Ovary (tissue), 9 donors: ENCODE results near the gene MBD3. TPM values are rescaled to one million over a fixed set of nuclear protein-coding genes. Genes with fewer than 3 reads are reported as not detected.
A peak's percentile ranks its signal among the peaks of the same experiment; 100 is the strongest.

Source experiments
- DNase-seq, 5 donors: peaks; one replicate each; pipeline ENCODE4 v3.0.0-alpha.2; 2019 to 2020
- H3K27ac ChIP-seq, 2 donors: fragments of 200-600 bp; one replicate each; pipeline versions ENCODE4 v1.5.1 to v1.8.0; 2019 to 2022
- H3K27me3 ChIP-seq: fragments of 200-600 bp; one replicate; pipeline ENCODE4 v1.8.0; 2022
- H3K36me3 ChIP-seq: fragments of 200-600 bp; sonication (generic); one replicate; pipeline ENCODE4 v1.5.1; 2019
- H3K4me1 ChIP-seq: one replicate; pipeline ENCODE4 v1.8.1; 2013; ENCODE audit warnings: mild to moderate bottlenecking, moderate library complexity; ENCODE audit not compliant: insufficient read depth
- H3K4me3 ChIP-seq: fragments of 200-600 bp; sonication (generic); one replicate; pipeline ENCODE4 v1.5.1; 2017
- H3K9me3 ChIP-seq, 2 donors: fragments of 200-600 bp in 1 of 2; sonication (generic) in 1 of 2; one replicate each; pipeline versions ENCODE4 v1.5.1 to v1.8.1; 2013 to 2019; ENCODE audit warnings: mild to moderate bottlenecking in 1 of 2, moderate library complexity in 1 of 2
- EP300 ChIP-seq: sonication (generic); formaldehyde crosslinking; IDR thresholded peaks from one replicate; pipeline ENCODE4 v1.6.1; 2017; ENCODE audit warnings: antibody characterized with exemption
- POLR2A ChIP-seq: fragments of 450-650 bp; IDR thresholded peaks from one replicate; pipeline ENCODE4 v1.6.1; 2017; ENCODE audit warnings: antibody characterized with exemption, mild to moderate bottlenecking, moderate library complexity
- WGBS, 3 donors: extraction: QIAGEN DNeasy Blood & Tissue Kit in 1 of 3; methylation state at CpG; one replicate each; pipeline versions ENCODE4 v1.1.5 to v1.1.7; 2013 to 2017; 5-methylcytosine and 5-hydroxymethylcytosine counted together
- intact Hi-C, 4 donors: fragments of 100-400 bp; cut with DNase I; formaldehyde crosslinking; loops; one replicate each; pipeline versions ENCODE4 v1.11.0 to v1.15.1; 2022 to 2023
- polyA plus RNA-seq, 2 donors: library from polyadenylated mRNA; stranded (reverse); fragments of 200-250 nt in 1 of 2; fragments of 350-450 nt in 1 of 2; fragmentation: Illumina TruSeq in 1 of 2; extraction: RNeasy Lipid Tissue Mini Kit (QIAGEN cat#74804) in 1 of 2; gene quantifications; one replicate each; pipeline ENCODE4 v1.2.3, GENCODE V29; 2013 to 2014
- total RNA-seq, 7 donors: library from RNA; depleted of rRNA in 2 of 7; stranded (reverse); fragments of >200 nt in 2 of 7; fragmentation: NEBNext Ultra II Directional in 3 of 7; extraction: Animal tissue kit (Norgen Biotek cat#: 25700) in 3 of 7; gene quantifications; one replicate each; pipeline versions ENCODE4 v1.1.0 to v1.2.4, GENCODE V29; 2016 to 2023
- TF ChIP-seq, protein P1 (sequence below), 3 donors: fragments of 450-650 bp in 2 of 3; fragments of 200-600 bp in 1 of 3; IDR thresholded peaks; one replicate each; pipeline versions ENCODE4 v1.5.1 to v1.8.0; 2016 to 2022; ENCODE audit warnings: antibody characterized with exemption in 3 of 3, mild to moderate bottlenecking in 1 of 3
- donor health status: DM: no; HTN: no; CAD: no; lungs with moderate emphysema.
- donor health status: DM: no; HTN: no; CAD: no.
- donor health status: Bipolar disorder and iron deficiency.
- donor health status: DM: yes; HTN: yes; CAD: no.
- donor health status: DM: no; HTN: no; CAD: no.
- donor health status: DM: yes; HTN: yes; CAD: no.

The MBD3 gene
- total and polyA plus RNA-seq, 9 donors: 2.1 to 94.7 (median 74.3) TPM

DNA sequence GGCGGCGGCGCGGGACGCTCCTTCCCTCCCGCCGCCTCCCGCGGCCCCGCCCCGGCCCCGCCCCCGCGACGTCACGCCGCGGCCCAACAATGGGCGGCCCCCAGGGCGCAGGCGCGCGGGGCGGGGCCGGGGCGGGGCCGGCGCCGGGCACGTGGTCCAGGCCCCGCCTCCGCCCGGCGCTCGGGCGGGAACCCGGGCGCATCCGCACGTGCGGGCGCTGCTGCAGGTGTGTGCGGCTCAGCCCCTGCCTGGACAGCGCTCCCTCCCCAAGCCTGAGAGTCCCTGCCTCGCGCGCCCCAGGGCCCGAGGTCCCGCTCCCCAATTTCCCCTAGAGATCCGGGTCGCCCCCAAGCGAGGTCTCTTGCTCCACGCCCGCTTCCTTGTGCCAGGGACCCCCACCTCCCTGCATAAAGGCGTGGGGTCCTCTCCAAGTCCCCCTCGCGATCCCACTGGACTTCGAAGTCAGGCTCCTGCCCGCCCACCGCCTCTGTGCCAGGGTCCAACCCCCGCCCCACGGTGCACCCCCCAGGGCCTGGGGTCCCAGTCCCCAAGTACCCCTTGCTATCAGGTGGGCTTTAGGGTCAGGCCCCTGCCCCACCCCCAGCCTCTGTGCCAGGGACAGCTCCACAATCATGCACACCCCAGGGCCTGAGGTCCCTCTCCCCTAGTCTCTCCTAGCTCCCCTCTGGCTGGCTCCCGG, 24.2 kb downstream of the MBD3 start, which contains the start of gene MEX3D:
Gene MEX3D, minus strand, starts transcription at position 6 of the 700 bp plus-strand sequence. CDS start 267 bp downstream, outside the sequence.
- intact Hi-C loops: no loop called here
- Histone ChIP-seq H3K4me1 (peaks cover 6% of the 10 kb centered on the region), H3K36me3 (no peaks in the 10 kb centered on the region), H3K27ac (peak within 1 kb of the TSS; percentile 87 to 90), H3K4me3 (peak within 1 kb of the TSS; percentile 72), H3K9me3 (no peaks in the 10 kb centered on the region), H3K27me3 (no peaks in the 10 kb centered on the region)
- DNase-seq: peak; percentile 71 to 87 (median 84)
- 5 to 15% (median 9%) methylated on average over 27 to 63 of the region's 63 CpGs for WGBS, 3 donors
- TF ChIP-seq, protein P1, sequence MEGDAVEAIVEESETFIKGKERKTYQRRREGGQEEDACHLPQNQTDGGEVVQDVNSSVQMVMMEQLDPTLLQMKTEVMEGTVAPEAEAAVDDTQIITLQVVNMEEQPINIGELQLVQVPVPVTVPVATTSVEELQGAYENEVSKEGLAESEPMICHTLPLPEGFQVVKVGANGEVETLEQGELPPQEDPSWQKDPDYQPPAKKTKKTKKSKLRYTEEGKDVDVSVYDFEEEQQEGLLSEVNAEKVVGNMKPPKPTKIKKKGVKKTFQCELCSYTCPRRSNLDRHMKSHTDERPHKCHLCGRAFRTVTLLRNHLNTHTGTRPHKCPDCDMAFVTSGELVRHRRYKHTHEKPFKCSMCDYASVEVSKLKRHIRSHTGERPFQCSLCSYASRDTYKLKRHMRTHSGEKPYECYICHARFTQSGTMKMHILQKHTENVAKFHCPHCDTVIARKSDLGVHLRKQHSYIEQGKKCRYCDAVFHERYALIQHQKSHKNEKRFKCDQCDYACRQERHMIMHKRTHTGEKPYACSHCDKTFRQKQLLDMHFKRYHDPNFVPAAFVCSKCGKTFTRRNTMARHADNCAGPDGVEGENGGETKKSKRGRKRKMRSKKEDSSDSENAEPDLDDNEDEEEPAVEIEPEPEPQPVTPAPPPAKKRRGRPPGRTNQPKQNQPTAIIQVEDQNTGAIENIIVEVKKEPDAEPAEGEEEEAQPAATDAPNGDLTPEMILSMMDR (IDR thresholded peaks at IDR 0.05): no peak
- TF ChIP-seq POLR2A (no peak), EP300 (no peak)

DNA sequence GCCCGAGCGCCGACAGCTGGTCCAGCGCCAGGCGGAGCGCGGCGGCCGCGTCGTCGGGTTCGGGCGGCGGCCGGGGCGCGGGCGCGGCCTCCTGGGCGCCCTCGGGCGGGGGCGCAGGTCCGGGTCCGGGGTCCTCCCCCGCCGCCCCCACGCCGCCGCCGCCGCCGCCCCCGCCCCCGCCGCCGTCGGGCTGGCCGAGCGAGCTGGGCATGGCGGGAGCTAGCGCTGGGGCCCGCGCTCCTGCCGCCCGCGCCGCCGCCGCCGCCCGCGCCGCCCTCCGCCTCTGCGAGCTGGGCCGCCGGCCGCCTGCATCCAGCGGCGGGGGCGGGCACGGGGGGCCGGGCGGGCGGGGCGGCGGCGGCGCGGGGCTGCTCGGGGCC, 24.8 kb downstream of the MBD3 start:
- Histone ChIP-seq H3K36me3 (no peaks in the 10 kb centered on the region), H3K27me3 (no peaks in the 10 kb centered on the region), H3K4me1 (peaks cover 6% of the 10 kb centered on the region), H3K9me3 (no peaks in the 10 kb centered on the region), H3K4me3 (peak overlapping the region; percentile 72), H3K27ac (no peak overlapping the region)
- peak in 1 of 5 donors; percentile 51 for DNase-seq
- TF ChIP-seq EP300 (no peak), POLR2A (no peak)
- TF ChIP-seq, protein P1 (IDR thresholded peaks at IDR 0.05): no peak
- intact Hi-C loops: no loop called here
- 0 to 1% (median 0%) methylated on average over 2 to 54 of the region's 73 CpGs for WGBS, 3 donors

DNA sequence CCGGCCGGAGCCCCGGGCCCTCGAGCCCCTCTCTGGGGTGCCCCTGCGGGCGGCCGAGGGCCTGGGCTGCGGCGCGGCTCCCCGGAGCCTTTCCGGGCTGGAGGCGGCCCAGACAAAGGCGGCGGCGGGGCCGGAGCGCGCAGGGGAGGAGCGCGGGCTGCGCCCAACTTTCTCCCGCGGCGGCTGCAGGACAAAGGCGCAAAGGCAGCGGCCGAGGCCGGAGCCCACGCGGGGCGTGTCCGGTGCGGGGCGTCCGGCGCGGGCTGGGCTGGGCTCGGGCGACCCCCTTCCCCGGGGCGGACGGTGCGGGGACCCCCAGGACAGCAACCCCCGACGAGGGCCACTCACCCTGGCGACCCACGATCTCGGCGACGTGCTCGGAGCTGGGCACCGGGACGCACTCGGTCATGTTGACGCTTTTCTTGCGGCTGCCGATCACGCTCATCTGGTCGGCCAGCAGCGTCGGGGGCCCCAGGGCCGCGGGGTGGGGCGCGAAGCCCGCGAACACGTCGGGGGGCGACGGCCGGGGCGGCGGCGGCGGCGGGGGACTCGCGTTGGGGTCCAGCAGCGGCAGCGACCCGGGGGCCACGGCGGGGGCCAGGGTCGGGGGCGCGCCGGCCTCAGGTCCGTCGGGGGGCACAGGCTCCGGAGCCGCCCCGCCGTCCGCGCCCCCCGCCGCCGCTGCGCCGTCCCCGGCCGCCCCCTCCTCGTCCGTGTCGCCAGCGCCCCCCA, 25.4 kb downstream of the MBD3 start:
- H3K36me3 ChIP-seq: no peaks in the 10 kb centered on the region
- no peaks in the 10 kb centered on the region for H3K9me3 ChIP-seq
- 0 to 1% (median 1%) methylated on average over 50 to 108 of the region's 108 CpGs for WGBS, 3 donors
- peak overlapping the region; percentile 72 for H3K4me3 ChIP-seq
- TF ChIP-seq, protein P1 (IDR thresholded peaks at IDR 0.05): no peak
- TF ChIP-seq POLR2A (no peak), EP300 (no peak)
- peak overlapping the region; percentile 87 to 90 for H3K27ac ChIP-seq
- peaks cover 6% of the 10 kb centered on the region for H3K4me1 ChIP-seq
- H3K27me3 ChIP-seq: no peaks in the 10 kb centered on the region
- intact Hi-C loops: no loop called here
- peak in 2 of 5 donors; percentile 49 to 79 for DNase-seq

DNA sequence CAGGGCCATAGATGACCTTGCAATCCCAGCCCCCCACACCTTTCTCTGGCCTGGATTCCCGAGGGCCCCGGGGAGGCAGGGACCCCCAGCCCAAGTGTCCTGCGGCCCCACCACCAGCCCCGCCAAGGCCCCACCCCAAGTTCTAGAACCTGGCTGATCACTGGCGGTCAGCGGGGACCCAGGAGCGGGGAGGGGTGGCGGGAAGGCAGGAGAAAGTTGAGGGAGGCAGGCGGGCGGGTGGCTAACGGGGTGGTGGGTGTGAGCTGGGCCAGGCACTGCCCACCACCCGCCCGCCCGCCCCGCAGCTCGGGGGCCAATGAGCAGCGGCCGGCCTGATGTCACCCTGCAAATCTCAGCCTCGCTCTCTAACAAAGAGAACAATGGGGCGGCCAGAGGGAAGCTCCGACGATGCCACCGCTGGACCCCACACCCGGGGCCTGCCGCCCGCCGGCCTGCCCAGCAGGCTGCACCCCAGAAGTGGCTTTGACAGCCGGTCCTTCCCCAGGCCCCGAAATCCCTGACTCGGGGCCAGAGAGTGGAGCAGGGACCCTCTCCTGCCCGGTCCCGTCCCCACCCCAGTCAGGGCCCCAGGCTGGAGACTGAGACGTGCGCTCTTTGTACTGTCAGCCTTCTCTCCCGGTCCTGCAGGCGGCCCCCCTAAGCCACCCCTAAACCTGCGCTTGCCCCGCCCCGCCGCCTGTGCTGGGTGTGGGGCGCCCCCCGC, 26.1 kb downstream of the MBD3 start:
- peak overlapping the region; percentile 72 for H3K4me3 ChIP-seq
- intact Hi-C loops: no loop called here
- H3K9me3 ChIP-seq: no peaks in the 10 kb centered on the region
- H3K27ac ChIP-seq: peak overlapping the region; percentile 87 to 90
- TF ChIP-seq, protein P1 (IDR thresholded peaks at IDR 0.05): no peak
- peak; percentile 52 for TF ChIP-seq POLR2A
- WGBS, 3 donors: 2 to 7% (median 3%) methylated on average over 28 to 42 of the region's 42 CpGs
- H3K27me3 ChIP-seq: no peaks in the 10 kb centered on the region
- DNase-seq: peak; percentile 77 to 85 (median 79)
- H3K4me1 ChIP-seq: peaks cover 6% of the 10 kb centered on the region
- no peaks in the 10 kb centered on the region for H3K36me3 ChIP-seq
